Adrenal gland (tissue), 5 donors: Measurements from ENCODE around the gene DUSP22.

Experiments
- POLR2A ChIP-seq, 2 donors: fragments of 450-650 bp; IDR thresholded peaks; one replicate each; pipeline ENCODE4 v1.6.1; 2017; ENCODE audit warnings: antibody characterized with exemption in 2 of 2, mild to moderate bottlenecking in 2 of 2, moderate library complexity in 1 of 2
- TF ChIP-seq, protein P1 (sequence below), 6 experiments: fragments of 450-650 bp in 4 of 6; fragments of 200-600 bp in 2 of 6; sonication (generic) in 1 of 6; IDR thresholded peaks; 1 replicate in 5 of 6; 2 replicates in 1 of 6; pipeline versions ENCODE4 v1.5.1 to v1.8.0; 2016 to 2021; ENCODE audit warnings: antibody characterized with exemption in 6 of 6, mild to moderate bottlenecking in 2 of 6, moderate library complexity in 1 of 6
- donor health status: DM: no; HTN: no; CAD: no.

DNA sequence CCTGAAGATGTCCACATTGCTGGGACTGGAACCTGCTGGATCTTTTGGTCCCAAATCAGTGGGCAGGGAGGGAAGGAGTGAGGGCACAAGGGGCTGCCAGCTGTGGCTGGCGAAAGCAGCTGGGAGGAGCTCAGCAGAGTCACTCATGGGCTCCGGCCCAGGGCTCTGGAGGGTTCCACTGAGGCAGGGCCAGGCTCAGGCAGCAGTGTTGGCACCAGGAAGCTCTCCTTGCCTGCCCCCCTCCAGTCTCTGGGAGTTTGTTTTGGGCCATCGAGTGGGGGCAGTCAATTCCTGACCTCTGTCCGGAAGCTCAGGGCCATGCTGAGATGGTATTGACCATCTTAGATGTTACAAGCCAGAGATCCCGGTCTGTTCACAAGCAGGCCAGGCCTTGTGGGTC, 60.2 kb downstream of the DUSP22 start:
- TF ChIP-seq, protein P1, sequence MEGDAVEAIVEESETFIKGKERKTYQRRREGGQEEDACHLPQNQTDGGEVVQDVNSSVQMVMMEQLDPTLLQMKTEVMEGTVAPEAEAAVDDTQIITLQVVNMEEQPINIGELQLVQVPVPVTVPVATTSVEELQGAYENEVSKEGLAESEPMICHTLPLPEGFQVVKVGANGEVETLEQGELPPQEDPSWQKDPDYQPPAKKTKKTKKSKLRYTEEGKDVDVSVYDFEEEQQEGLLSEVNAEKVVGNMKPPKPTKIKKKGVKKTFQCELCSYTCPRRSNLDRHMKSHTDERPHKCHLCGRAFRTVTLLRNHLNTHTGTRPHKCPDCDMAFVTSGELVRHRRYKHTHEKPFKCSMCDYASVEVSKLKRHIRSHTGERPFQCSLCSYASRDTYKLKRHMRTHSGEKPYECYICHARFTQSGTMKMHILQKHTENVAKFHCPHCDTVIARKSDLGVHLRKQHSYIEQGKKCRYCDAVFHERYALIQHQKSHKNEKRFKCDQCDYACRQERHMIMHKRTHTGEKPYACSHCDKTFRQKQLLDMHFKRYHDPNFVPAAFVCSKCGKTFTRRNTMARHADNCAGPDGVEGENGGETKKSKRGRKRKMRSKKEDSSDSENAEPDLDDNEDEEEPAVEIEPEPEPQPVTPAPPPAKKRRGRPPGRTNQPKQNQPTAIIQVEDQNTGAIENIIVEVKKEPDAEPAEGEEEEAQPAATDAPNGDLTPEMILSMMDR (IDR thresholded peaks at IDR 0.05), result no peak
- no peak for TF ChIP-seq POLR2A (IDR thresholded peaks at IDR 0.05)
